Stimulated activated CD8-positive, alpha-beta memory T cell treated with anti-CD3 and anti-CD28 coated beads, Interleukin-12 subunit alpha, Interleukin-12 subunit beta, amount 100 ng/mL, for 24 hours (primary cell): ENCODE results near the gene ZGRF1.
"Not testable (repeated sequence)": the region's sequence is repeated elsewhere in the genome, so short reads cannot be mapped to it uniquely, and the experiment has no call there.

Experiments used
- DNase-seq: peaks from one replicate; pipeline ENCODE4 v3.0.0-alpha.2; 2020; ENCODE audit errors: extremely low read depth

ZGRF1 gene

GRCh38 chr4:112644595-112645535 is 8.2 kb upstream of the ZGRF1 start:
- not testable (repeated sequence) for DNase-seq

- DNase-seq: no peak
Measured at GRCh38 chr4:112642526-112642925, 5.8 kb upstream of the ZGRF1 start.

- no peak for DNase-seq
Measured at GRCh38 chr4:112637552-112637866, 800 bp upstream of the ZGRF1 start.

- DNase-seq: no peak
Measured at GRCh38 chr4:112633477-112634235, 3.1 kb downstream of the ZGRF1 start.

- DNase-seq: no peak
Measured at GRCh38 chr4:112626228-112626627, 10.5 kb downstream of the ZGRF1 start.

- DNase-seq: no peak
Measured at GRCh38 chr4:112616984-112617383, 19.7 kb downstream of the ZGRF1 start.

GRCh38 chr4:112612814-112613213 is 23.9 kb downstream of the ZGRF1 start:
- DNase-seq: not testable (repeated sequence)

- DNase-seq: no peak
Measured at GRCh38 chr4:112604589-112604988, 32.1 kb downstream of the ZGRF1 start.

- DNase-seq: no peak
Measured at GRCh38 chr4:112594993-112595392, 41.7 kb downstream of the ZGRF1 start.

- no peak for DNase-seq
Measured at GRCh38 chr4:112593438-112594133, 43.1 kb downstream of the ZGRF1 start.

GRCh38 chr4:112592717-112593116 is 44.0 kb downstream of the ZGRF1 start:
- no peak for DNase-seq

GRCh38 chr4:112591593-112591992 is 45.1 kb downstream of the ZGRF1 start:
- no peak for DNase-seq

GRCh38 chr4:112589206-112589605 is 47.5 kb downstream of the ZGRF1 start:
- DNase-seq: no peak

- DNase-seq: no peak
Measured at GRCh38 chr4:112585977-112586736, 50.6 kb downstream of the ZGRF1 start.

- no peak for DNase-seq
Measured at GRCh38 chr4:112567536-112567935, 69.2 kb downstream of the ZGRF1 start.

- DNase-seq: no peak
Measured at GRCh38 chr4:112564706-112565270, 71.9 kb downstream of the ZGRF1 start.

- no peak for DNase-seq
Measured at GRCh38 chr4:112563431-112564200, 73.1 kb downstream of the ZGRF1 start.

GRCh38 chr4:112562254-112562879 is 74.3 kb downstream of the ZGRF1 start:
- DNase-seq: no peak

GRCh38 chr4:112560084-112560483 is 76.6 kb downstream of the ZGRF1 start:
- DNase-seq: no peak

- no peak for DNase-seq
Measured at GRCh38 chr4:112559053-112559452, 77.7 kb downstream of the ZGRF1 start.
